ENCODE measurements around the gene ARHGAP19. TPM values are rescaled to one million over a fixed set of nuclear protein-coding genes. Genes with fewer than 3 reads are reported as not detected.

Gene ARHGAP19, protein sequence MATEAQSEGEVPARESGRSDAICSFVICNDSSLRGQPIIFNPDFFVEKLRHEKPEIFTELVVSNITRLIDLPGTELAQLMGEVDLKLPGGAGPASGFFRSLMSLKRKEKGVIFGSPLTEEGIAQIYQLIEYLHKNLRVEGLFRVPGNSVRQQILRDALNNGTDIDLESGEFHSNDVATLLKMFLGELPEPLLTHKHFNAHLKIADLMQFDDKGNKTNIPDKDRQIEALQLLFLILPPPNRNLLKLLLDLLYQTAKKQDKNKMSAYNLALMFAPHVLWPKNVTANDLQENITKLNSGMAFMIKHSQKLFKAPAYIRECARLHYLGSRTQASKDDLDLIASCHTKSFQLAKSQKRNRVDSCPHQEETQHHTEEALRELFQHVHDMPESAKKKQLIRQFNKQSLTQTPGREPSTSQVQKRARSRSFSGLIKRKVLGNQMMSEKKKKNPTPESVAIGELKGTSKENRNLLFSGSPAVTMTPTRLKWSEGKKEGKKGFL
- 4.8 and 4.9 TPM in 2 replicates for total RNA-seq (ENCODE audit: low replicate concordance)

DNA sequence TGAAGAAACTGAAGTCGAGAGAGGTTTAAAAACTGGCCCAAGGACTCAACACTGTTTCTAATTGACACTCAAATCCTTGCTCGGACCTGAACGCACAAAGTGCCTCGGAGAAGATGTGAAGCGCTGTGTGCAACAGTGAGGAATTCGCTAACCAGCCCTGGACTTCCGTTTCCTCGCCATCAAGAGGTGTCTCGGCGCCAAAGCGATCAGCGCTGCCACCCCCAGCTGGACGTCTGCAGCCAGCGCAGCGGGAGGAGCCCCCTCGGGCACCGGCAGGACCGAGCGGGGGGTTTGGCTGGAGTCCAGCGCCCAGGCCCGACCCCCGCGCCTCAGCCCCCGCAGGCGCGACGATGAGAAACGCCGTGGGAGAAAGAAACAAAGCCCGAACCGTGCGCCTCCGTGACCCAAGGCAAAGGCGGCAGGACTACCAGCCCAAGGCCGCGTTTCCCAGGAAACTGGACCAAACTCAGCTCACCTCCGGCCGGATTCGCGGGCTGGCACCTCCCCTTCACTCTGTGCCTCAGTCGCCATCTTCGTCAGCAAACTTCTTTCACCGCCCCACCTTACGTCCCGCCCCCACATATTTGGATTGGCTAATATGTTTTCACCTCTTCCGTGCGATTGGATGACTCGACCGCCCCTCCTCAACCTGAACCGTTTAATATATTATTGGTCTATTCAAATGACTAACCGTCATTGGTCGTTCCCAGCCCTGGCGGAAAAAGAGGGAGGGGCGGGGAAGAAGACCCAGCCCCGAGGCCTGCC lies at the start of gene ARHGAP19:
ARHGAP19 (minus strand) TSS at position 541 of the 765 bp plus-strand sequence; CDS start at position 531, 10 bp downstream.

DNA sequence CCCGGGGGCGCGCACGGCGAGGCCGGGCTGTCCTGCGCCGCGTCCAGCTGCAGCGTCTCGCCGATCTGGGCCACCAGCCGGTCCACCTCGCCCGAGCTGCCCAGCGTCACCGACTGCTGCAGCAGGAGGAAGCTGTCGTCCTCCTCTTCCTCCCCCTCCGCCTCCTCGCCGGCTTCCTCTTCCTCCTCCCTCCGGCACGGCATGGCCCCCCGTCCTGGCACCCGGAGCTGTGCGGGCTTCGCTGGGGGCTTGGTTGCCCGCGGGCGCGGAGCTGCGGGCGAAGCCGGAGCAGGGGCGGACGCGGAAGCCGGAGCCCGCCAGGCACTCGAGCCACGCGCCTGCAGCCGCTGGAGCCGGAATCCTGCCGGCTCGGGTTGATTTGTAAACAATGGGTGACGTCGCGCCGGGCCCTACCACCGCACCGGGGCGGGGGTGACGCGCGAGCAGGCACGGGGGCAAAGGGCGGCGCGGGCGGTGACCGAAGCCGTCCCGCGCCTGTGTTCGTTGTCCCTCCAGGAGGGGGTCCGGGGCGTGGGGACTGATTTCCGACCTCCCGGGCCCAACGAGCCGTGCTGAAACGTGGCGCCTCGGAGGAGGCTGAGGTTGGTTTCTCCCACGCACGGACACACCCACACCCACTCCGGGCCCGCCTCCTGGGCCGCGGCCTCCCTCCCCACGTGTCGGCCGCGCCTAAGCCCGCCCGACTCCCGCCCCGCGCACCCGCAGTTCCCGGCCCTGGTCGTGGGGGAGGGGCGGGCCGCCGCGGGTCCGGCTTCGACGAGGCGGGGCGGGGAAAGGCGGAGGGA lies 42.1 kb upstream of the ARHGAP19 start, which contains the start of gene FRAT2:
FRAT2 (minus strand) TSS at position 360 of the 806 bp plus-strand sequence; CDS start at position 203, 157 bp downstream.

DNA sequence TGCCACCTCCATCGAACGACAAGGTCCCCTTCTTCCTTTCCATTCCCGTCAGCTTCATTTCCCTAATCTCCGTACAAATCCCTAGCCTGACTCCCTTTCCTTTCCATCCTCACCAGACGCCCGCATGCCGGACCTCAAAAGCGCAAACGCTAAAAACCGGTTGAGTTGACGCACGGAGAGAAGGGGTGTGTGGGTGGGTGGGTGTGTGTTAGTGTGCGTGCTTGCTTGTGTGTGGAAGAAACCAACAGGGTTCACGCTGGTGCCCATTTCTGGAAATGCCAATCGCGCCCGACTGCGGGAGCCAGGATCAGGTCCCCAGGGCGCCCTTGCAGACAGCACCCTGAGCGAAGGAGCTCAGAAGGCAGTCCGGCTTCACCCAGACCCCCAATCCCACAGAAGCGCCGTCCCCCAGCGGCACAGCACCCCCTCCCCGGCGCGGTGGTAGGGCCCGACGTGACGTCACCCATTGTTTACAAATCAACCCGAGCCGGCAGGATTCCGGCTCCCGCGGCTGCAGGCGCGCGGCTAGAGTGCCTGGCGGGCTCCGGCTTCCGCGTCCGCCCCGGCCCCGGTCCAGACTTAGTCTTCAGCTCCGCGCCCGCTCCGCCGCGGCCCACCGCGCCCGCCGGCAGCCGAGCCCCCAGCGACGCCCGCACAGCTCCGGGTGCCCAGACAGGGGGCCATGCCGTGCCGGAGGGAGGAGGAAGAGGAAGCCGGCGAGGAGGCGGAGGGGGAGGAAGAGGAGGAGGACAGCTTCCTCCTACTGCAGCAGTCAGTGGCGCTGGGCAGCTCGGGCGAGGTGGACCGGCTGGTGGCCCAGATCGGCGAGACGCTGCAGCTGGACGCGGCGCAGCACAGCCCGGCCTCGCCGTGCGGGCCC lies 26.6 kb upstream of the ARHGAP19 start, which contains the start of gene FRAT1:
FRAT1 (plus strand) TSS at position 500 of the 880 bp plus-strand sequence; CDS start at position 683, 183 bp downstream.

DNA sequence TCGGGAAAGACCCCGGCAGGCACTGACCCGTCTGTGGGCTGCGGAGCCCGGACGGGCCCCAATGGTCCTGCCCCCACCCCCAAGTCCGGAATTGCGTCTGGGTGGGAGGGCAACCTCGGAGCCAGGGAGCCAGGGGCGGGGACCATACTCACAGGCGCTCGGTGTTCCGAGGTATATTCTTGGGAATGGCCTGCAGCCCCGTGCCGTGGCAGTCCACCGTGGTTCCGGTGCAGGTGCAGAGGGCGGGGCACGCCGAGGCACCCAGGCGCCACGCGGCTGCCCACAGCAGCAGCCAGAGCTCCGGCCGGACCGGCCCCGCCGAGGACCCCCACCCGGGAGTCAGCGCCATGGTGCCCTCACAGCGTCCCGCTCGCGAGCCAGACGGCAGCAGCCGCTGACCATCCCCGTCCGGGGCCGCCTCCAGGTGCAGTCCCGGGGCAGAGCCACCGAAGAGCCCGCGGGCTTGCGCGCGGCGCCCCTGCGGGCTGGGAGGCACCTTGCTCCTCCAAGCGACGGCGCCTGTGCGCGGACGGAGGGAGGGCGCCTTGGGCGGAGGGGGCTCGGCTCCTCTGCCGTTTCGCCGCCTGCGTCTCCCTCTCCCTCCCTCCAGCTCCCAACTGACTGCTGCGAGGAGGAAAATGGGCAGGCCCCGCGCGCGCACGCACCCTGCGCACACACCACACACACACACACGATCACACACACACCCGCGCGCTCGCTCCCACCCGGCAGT lies 106.9 kb downstream of the ARHGAP19 start, which contains the start of gene SLIT1:
SLIT1 (minus strand) TSS at position 634 of the 733 bp plus-strand sequence; CDS start at position 349, 285 bp downstream.

Other genes starting within 250 kb of the ARHGAP19 start
- gene SLIT1, start 106.7 kb downstream of the ARHGAP19 start, total RNA-seq (ENCODE audit: low replicate concordance): under 0.01 and 0.35 TPM in 2 replicates
- 0.83 and 1.1 TPM in 2 replicates for gene FRAT1, start 26.6 kb upstream of the ARHGAP19 start, total RNA-seq (ENCODE audit: low replicate concordance)
- gene FRAT2, start 42.1 kb upstream of the ARHGAP19 start, total RNA-seq (ENCODE audit: low replicate concordance): 2.7 and 3.0 TPM in 2 replicates
- 11.0 and 12.5 TPM in 2 replicates for gene RRP12, start 108.7 kb upstream of the ARHGAP19 start, total RNA-seq (ENCODE audit: low replicate concordance)
- gene PGAM1, start 133.6 kb upstream of the ARHGAP19 start, total RNA-seq (ENCODE audit: low replicate concordance): 227 and 387 TPM in 2 replicates
- 19.8 and 34.3 TPM in 2 replicates for gene EXOSC1, start 153.4 kb upstream of the ARHGAP19 start, total RNA-seq (ENCODE audit: low replicate concordance)
- gene ZDHHC16, start 153.5 kb upstream of the ARHGAP19 start, total RNA-seq (ENCODE audit: low replicate concordance): 31.9 and 36.7 TPM in 2 replicates
- gene MMS19, start 205.8 kb upstream of the ARHGAP19 start, total RNA-seq (ENCODE audit: low replicate concordance): 36.6 and 49.8 TPM in 2 replicates
- gene UBTD1, start 206.3 kb upstream of the ARHGAP19 start, total RNA-seq (ENCODE audit: low replicate concordance): 16.3 and 30.3 TPM in 2 replicates

All from smooth muscle cell of the coronary artery (primary cell).